Neural progenitor cell (in vitro differentiated cells): Measurements from ENCODE around the gene SETD2. TPM values are rescaled to one million over a fixed set of nuclear protein-coding genes. Genes with fewer than 3 reads are reported as not detected.

Experiments used
- DNase-seq: peaks from one replicate; pipeline ENCODE4 v3.0.0-alpha.2; 2016; ENCODE audit warnings: low spot score
- H2AFZ ChIP-seq: fragments of 200-600 bp; sonication (generic); replicated peaks from 2 replicates; pipeline ENCODE4 v1.6.1; 2016; ENCODE audit warnings: antibody characterized with exemption
- H3F3A ChIP-seq: fragments of 200-600 bp; sonication (generic); 2 replicates; pipeline ENCODE4 v1.6.1; 2016; ENCODE audit warnings: antibody characterized with exemption, low read depth
- H3K27ac ChIP-seq: fragments of 200-600 bp; sonication (generic); 2 replicates; pipeline ENCODE4 v1.5.1; 2016; ENCODE audit warnings: mild to moderate bottlenecking
- H3K27me3 ChIP-seq: fragments of 200-600 bp; sonication (generic); 2 replicates; pipeline ENCODE4 v1.6.1; 2016; ENCODE audit warnings: mild to moderate bottlenecking, moderate library complexity
- H3K36me3 ChIP-seq: fragments of 200-600 bp; sonication (generic); 2 replicates; pipeline ENCODE4 v1.5.1; 2016
- H3K4me1 ChIP-seq: fragments of 200-600 bp; sonication (generic); 2 replicates; pipeline ENCODE4 v1.6.1; 2016; ENCODE audit warnings: mixed run types
- H3K4me2 ChIP-seq: fragments of 200-600 bp; sonication (generic); 2 replicates; pipeline ENCODE4 v1.6.1; 2016
- H3K4me3 ChIP-seq: fragments of 200-600 bp; sonication (generic); 2 replicates; pipeline ENCODE4 v1.5.1; 2016
- H3K79me2 ChIP-seq: fragments of 200-600 bp; sonication (generic); 2 replicates; pipeline ENCODE4 v1.6.1; 2016; ENCODE audit warnings: low read depth
- H3K9ac ChIP-seq: fragments of 200-600 bp; sonication (generic); 2 replicates; pipeline ENCODE4 v1.6.1; 2016
- H3K9me3 ChIP-seq: fragments of 200-600 bp; sonication (generic); 2 replicates; pipeline ENCODE4 v1.5.1; 2016; ENCODE audit warnings: low read depth
- H4K20me1 ChIP-seq: fragments of 200-600 bp; sonication (generic); 2 replicates; pipeline ENCODE4 v1.6.1; 2016; ENCODE audit warnings: low read depth
- H3K27ac Mint-ChIP-seq: 3 replicates; pipeline ENCODE4 v1.8.0; 2021; ENCODE audit warnings: mixed read lengths
- H3K27me3 Mint-ChIP-seq: 2 replicates; pipeline ENCODE4 v1.8.0; 2022; ENCODE audit warnings: low read depth, mild to moderate bottlenecking, inconsistent platforms, moderate library complexity, mixed read lengths; ENCODE audit not compliant: insufficient read depth
- H3K36me3 Mint-ChIP-seq: 3 replicates; pipeline ENCODE4 v1.8.0; 2021; ENCODE audit warnings: mixed read lengths
- H3K4me1 Mint-ChIP-seq: 3 replicates; pipeline ENCODE4 v1.8.0; 2021; ENCODE audit warnings: mixed read lengths
- H3K4me3 Mint-ChIP-seq: 3 replicates; pipeline ENCODE4 v1.8.0; 2021; ENCODE audit warnings: mild to moderate bottlenecking, moderate library complexity, mixed read lengths
- H3K9me3 Mint-ChIP-seq: 3 replicates; pipeline ENCODE4 v1.8.0; 2020; ENCODE audit warnings: mixed read lengths
- EZH2 ChIP-seq: fragments of 200-600 bp; sonication (generic); IDR thresholded peaks from 2 replicates; pipeline ENCODE4 v1.6.1; 2017; ENCODE audit warnings: antibody characterized with exemption, mild to moderate bottlenecking, moderate library complexity
- EZH2phosphoT487 ChIP-seq: fragments of 200-600 bp; sonication (generic); IDR thresholded peaks from 2 replicates; pipeline ENCODE4 v1.6.1; 2017; ENCODE audit warnings: antibody characterized with exemption
- total RNA-seq: library from RNA; depleted of rRNA; stranded (reverse); fragments of >200 nt; gene quantifications from 2 replicates; pipeline ENCODE4 v1.2.3, GENCODE V29; 2015; ENCODE audit warnings: low replicate concordance
- TF ChIP-seq, protein P1 (sequence below): fragments of 200-600 bp; sonication (generic); IDR thresholded peaks from 2 replicates; pipeline ENCODE4 v1.5.1; 2017; ENCODE audit warnings: antibody characterized with exemption, mild to moderate bottlenecking

Gene SETD2
- total RNA-seq, 1 donor from 2014 or later: 46.0 TPM

DNA sequence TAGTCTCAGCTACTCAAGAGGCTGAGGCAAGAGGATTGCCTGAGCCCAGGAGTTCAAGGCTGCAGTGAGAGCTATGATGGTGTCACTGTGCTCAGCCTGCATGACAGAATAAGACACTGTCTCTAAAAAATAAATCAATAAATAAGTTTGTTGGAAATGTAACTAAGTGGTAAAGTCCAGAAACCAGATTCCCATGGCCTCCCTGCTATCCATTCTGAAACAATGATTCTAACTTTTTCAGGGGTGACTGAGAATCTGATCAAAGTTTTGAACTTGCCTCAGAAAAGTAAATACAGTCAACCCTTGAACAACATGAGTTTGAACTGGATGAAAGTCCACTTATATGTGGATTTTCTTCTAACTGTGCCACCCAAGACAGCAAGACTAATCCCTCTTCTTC, 98.2 kb downstream of the SETD2 start:
- peaks cover 18% of the 10 kb centered on the region for H3K79me2 ChIP-seq
- H3K27ac Mint-ChIP-seq: no peak overlapping the region
- H3K4me3 Mint-ChIP-seq: no peak overlapping the region

DNA sequence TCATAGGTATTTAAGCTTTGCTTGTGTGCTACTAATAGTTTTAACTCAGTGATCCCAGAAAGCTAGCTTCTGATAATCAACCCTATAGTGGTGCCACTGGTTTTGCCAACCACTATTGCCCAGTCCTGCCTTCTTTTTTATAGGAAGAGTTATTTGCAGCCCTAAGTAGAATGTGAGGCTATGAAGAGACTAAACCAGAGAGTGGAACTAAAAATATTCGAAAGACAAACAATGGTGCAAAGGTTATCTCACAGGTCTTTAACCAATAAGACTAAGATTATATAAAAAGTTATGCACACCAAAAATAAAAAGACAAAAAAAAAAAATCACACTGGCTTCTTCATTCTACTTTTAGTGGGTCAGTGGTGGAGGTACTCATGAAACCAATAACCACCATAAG, 98.9 kb downstream of the SETD2 start:
- peaks cover 16% of the 10 kb centered on the region for H3K36me3 Mint-ChIP-seq
- Histone ChIP-seq H3K79me2 (peaks cover 24% of the 10 kb centered on the region), H3K27me3 (no peaks in the 10 kb centered on the region), H2AFZ (no peak overlapping the region), H3K9ac (no peak overlapping the region), H3K9me3 (no peaks in the 10 kb centered on the region), H3F3A (peaks cover 3% of the 10 kb centered on the region), H3K36me3 (peaks cover 3% of the 10 kb centered on the region), H3K27ac (no peak overlapping the region), H3K4me1 (no peaks in the 10 kb centered on the region), H3K4me3 (no peak overlapping the region), H3K4me2 (no peak overlapping the region), H4K20me1 (no peaks in the 10 kb centered on the region)
- DNase-seq: no peak
- TF ChIP-seq EZH2: no peak
- TF ChIP-seq, protein P1, sequence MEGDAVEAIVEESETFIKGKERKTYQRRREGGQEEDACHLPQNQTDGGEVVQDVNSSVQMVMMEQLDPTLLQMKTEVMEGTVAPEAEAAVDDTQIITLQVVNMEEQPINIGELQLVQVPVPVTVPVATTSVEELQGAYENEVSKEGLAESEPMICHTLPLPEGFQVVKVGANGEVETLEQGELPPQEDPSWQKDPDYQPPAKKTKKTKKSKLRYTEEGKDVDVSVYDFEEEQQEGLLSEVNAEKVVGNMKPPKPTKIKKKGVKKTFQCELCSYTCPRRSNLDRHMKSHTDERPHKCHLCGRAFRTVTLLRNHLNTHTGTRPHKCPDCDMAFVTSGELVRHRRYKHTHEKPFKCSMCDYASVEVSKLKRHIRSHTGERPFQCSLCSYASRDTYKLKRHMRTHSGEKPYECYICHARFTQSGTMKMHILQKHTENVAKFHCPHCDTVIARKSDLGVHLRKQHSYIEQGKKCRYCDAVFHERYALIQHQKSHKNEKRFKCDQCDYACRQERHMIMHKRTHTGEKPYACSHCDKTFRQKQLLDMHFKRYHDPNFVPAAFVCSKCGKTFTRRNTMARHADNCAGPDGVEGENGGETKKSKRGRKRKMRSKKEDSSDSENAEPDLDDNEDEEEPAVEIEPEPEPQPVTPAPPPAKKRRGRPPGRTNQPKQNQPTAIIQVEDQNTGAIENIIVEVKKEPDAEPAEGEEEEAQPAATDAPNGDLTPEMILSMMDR: no peak
- TF ChIP-seq EZH2phosphoT487: no peak
- H3K4me3 Mint-ChIP-seq: no peak overlapping the region
- H3K9me3 Mint-ChIP-seq: no peaks in the 10 kb centered on the region
- H3K27ac Mint-ChIP-seq: no peak overlapping the region
- H3K27me3 Mint-ChIP-seq: no peaks in the 10 kb centered on the region
- no peaks in the 10 kb centered on the region for H3K4me1 Mint-ChIP-seq

More for the DNA sequence above, 98.2 kb downstream of the SETD2 start:
- Histone ChIP-seq H3K27ac (no peak overlapping the region), H3K9me3 (no peaks in the 10 kb centered on the region), H3K4me3 (no peak overlapping the region), H4K20me1 (no peaks in the 10 kb centered on the region), H3F3A (peaks cover 3% of the 10 kb centered on the region), H3K4me1 (no peaks in the 10 kb centered on the region), H3K27me3 (no peaks in the 10 kb centered on the region), H2AFZ (no peak overlapping the region), H3K4me2 (no peak overlapping the region), H3K9ac (no peak overlapping the region), H3K36me3 (peaks cover 3% of the 10 kb centered on the region)
- H3K27me3 Mint-ChIP-seq: no peaks in the 10 kb centered on the region
- H3K36me3 Mint-ChIP-seq: peaks cover 17% of the 10 kb centered on the region
- DNase-seq: no peak
- no peaks in the 10 kb centered on the region for H3K4me1 Mint-ChIP-seq
- no peaks in the 10 kb centered on the region for H3K9me3 Mint-ChIP-seq
- TF ChIP-seq, protein P1: no peak
- no peak for TF ChIP-seq EZH2phosphoT487
- TF ChIP-seq EZH2: no peak

DNA sequence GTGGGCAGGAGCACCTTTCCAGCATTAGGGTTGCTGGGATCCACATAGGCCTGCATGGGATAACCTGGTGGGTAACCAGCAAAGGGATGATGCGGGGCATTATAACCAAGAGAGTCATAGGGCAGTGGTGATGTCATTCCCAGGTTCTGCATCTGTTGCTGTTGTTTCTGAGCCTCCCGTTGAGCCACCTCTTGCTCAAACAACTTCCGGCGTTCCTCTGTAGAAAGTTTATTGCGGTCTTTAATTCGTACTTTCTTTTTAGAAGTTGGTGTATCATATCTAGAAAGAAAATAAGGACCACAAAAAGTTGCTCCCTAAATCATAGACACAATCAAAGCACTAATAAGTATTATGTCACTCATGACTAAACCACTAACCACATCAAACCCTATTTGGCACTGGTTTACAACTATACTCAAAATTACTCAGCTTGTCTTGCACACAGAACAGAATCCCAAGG, 106.7 kb downstream of the SETD2 start:
- Histone ChIP-seq H3K4me2 (no peak overlapping the region), H3K79me2 (peaks cover 22% of the 10 kb centered on the region), H3K27ac (no peak overlapping the region), H3K36me3 (no peaks in the 10 kb centered on the region), H2AFZ (no peak overlapping the region), H3K4me1 (no peaks in the 10 kb centered on the region), H3K4me3 (no peak overlapping the region), H3K27me3 (no peaks in the 10 kb centered on the region), H4K20me1 (peaks cover 8% of the 10 kb centered on the region), H3F3A (no peaks in the 10 kb centered on the region), H3K9me3 (no peaks in the 10 kb centered on the region), H3K9ac (no peak overlapping the region)
- H3K27ac Mint-ChIP-seq: no peak overlapping the region
- DNase-seq: no peak
- H3K9me3 Mint-ChIP-seq: no peaks in the 10 kb centered on the region
- H3K27me3 Mint-ChIP-seq: no peaks in the 10 kb centered on the region
- H3K4me1 Mint-ChIP-seq: no peaks in the 10 kb centered on the region
- H3K4me3 Mint-ChIP-seq: no peak overlapping the region
- TF ChIP-seq EZH2phosphoT487: no peak
- TF ChIP-seq, protein P1: no peak
- TF ChIP-seq EZH2: no peak
- H3K36me3 Mint-ChIP-seq: peaks cover 28% of the 10 kb centered on the region
